ENCODE data around the gene KBTBD2. TPM values are rescaled to one million over a fixed set of nuclear protein-coding genes. Genes with fewer than 3 reads are reported as not detected.

KBTBD2 gene
- total and polyA plus RNA-seq, 2 donors (not counting 3 experiments of a cell fraction or from before 2014, with no cell fraction given), result 24.8 to 36.6 TPM

DNA sequence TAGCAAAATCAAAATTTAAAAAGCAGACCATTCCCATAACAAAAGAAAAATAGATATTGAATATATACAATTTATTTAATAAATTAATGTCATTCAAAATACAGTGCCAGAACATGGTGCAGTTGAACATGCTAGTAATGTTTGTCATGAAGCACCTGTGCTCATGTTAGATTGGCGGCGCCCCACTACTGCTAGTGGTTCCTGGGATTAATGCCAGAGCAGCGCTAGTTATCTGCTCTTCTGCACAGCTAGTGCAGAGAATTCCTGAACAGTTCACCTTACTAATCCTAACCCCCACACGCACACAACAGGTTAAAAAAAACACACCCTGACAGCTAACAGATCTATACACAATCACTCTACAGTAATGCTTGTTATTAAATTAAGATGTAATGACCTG, 23.4 kb downstream of the KBTBD2 start:
- H3K36me3 ChIP-seq (ENCODE audit: control insufficient read depth in 2 of 2, extremely low read depth in 1 of 2, insufficient read depth in 2 of 2, low read length in 2 of 2), result peaks cover 14 to 22% of the 10 kb centered on the region in 2 experiments
- TF ChIP-seq POLR2AphosphoS5 (IDR thresholded peaks at IDR 0.05; ENCODE audit: insufficient read depth, low read depth, low read length), result no peak
- TF ChIP-seq EZH2 (IDR thresholded peaks at IDR 0.05; ENCODE audit: borderline replicate concordance, low read depth, low read length, severe bottlenecking), result no peak
- TF ChIP-seq, protein P1, sequence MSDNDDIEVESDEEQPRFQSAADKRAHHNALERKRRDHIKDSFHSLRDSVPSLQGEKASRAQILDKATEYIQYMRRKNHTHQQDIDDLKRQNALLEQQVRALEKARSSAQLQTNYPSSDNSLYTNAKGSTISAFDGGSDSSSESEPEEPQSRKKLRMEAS (IDR thresholded peaks at IDR 0.05; ENCODE audit: insufficient read depth, insufficient read length), result no peak
- TF ChIP-seq JUN (IDR thresholded peaks at IDR 0.05; ENCODE audit: borderline replicate concordance, insufficient read depth, insufficient read length, low read depth), result no peak
- no peak for TF ChIP-seq FOS (IDR thresholded peaks at IDR 0.05; ENCODE audit: borderline replicate concordance, insufficient read depth, low read length)
- TF ChIP-seq CTCF (IDR thresholded peaks at IDR 0.05; ENCODE audit: extremely low read depth in 1 of 2, insufficient read depth in 1 of 2, low read depth in 1 of 2, low read length in 2 of 2), result no peak
- no peak for TF ChIP-seq GATA2 (IDR thresholded peaks at IDR 0.05; ENCODE audit: insufficient read depth, insufficient read length, low read depth, low read length)
- TF ChIP-seq POLR2A (IDR thresholded peaks at IDR 0.05; ENCODE audit: low read depth, low read length), result no peak
- no peak for TF ChIP-seq MYC (IDR thresholded peaks at IDR 0.05; ENCODE audit: low read depth, low read length)
- dilution Hi-C loops (cut with MboI; ENCODE audit: extremely low pct_ligation_motif_present, low sequenced_read_pairs), result no loop called here

More for the DNA sequence above, 23.4 kb downstream of the KBTBD2 start:
- intact Hi-C loops (cut with micrococcal nuclease), result no loop called here
- no peak overlapping the region for H3K9ac ChIP-seq (replicated peaks; ENCODE audit: extremely low read depth, insufficient read depth, low read length)
- no TSS peak for BruUV-seq (replicated peaks)
- no peak for DNase-seq (ENCODE audit: low read depth, low spot score)
- H3K27ac ChIP-seq (ENCODE audit: insufficient read depth, low read depth, low read length), result no peak overlapping the region
- H4K20me1 ChIP-seq (replicated peaks; ENCODE audit: control insufficient read depth, extremely low read depth, insufficient read depth, low read length), result no peaks in the 10 kb centered on the region
- CTCF ChIA-PET, result interaction anchor here (0.6 to 2.2 kb wide), 4 partner anchors 16 to 154 kb away, joined by 3 to 6 read pairs (median 4); no protein-coding TSS in a partner anchor
- no peak overlapping the region for H2AFZ ChIP-seq (ENCODE audit: low read depth, low read length)
- no peak overlapping the region for H3K4me2 ChIP-seq (ENCODE audit: insufficient read depth, low read length)
- H3K27me3 ChIP-seq (ENCODE audit: control insufficient read depth in 2 of 2, insufficient read depth in 2 of 2, low read length in 2 of 2), result no peaks in the 10 kb centered on the region
- H3K9me3 ChIP-seq (replicated peaks; ENCODE audit: control insufficient read depth, insufficient read depth, low read length), result no peaks in the 10 kb centered on the region
- H3K79me2 ChIP-seq (ENCODE audit: control insufficient read depth, insufficient read depth, low read length), result peaks cover 18% of the 10 kb centered on the region
- POLR2A ChIA-PET, result no interaction called here
- no peaks in the 10 kb centered on the region for H3K9me1 ChIP-seq (replicated peaks; ENCODE audit: control insufficient read depth, extremely low read depth, insufficient read depth, low read length)
- FAIRE-seq, result no peak
- no peak overlapping the region for H3K4me3 ChIP-seq (replicated peaks in 1 of 3; ENCODE audit: insufficient read depth in 1 of 3, low read depth in 1 of 3, low read length in 3 of 3)
- no peaks in the 10 kb centered on the region for H3K4me1 ChIP-seq (ENCODE audit: control insufficient read depth, extremely low read depth, insufficient read depth, low read length)

All from endothelial cell of umbilical vein (primary cell).